ENCODE results near the gene LRRN3. TPM values are rescaled to one million over a fixed set of nuclear protein-coding genes. Genes with fewer than 3 reads are reported as not detected.

LRRN3 gene
- total and polyA plus RNA-seq, 2 of the 8 experiments (the other 6 are each of a cell fraction or from before 2014, with no cell fraction given) = 0.20 to 0.32 TPM

- H4K8ac ChIP-seq (ENCODE audit: extremely low read depth, insufficient read depth, low read length) = no peak overlapping the region
- no peak overlapping the region for H2BK5ac ChIP-seq (ENCODE audit: low read depth, low read length)
- no peak overlapping the region for H4K91ac ChIP-seq (replicated peaks; ENCODE audit: insufficient read length, low read length)
- H3K14ac ChIP-seq (ENCODE audit: insufficient read length) = no peak overlapping the region
- H3K36me3 ChIP-seq (ENCODE audit: control insufficient read depth in 2 of 4, insufficient read depth in 4 of 4, low read length in 3 of 4) = no peaks in the 10 kb centered on the region
- no peak overlapping the region for H3K27ac ChIP-seq (ENCODE audit: low read depth, low read length)
- H2BK120ac ChIP-seq (replicated peaks; ENCODE audit: low read depth, low read length) = no peak overlapping the region
- no peak overlapping the region for H3K4ac ChIP-seq (replicated peaks; ENCODE audit: insufficient read length, low read depth, low read length)
- H2BK20ac ChIP-seq (ENCODE audit: low read length) = no peak overlapping the region
- no peaks in the 10 kb centered on the region; the same call in 1 of the 2 replicates for H3K23me2 ChIP-seq (ENCODE audit: low read depth, low read length)
- no peak overlapping the region for H2BK15ac ChIP-seq (ENCODE audit: low read length)
- H3K79me2 ChIP-seq (ENCODE audit: control insufficient read depth in 1 of 2, insufficient read depth in 2 of 2, low read length in 2 of 2) = no peaks in the 10 kb centered on the region
- CTCF ChIA-PET (ENCODE audit: partially characterized antibody) = interaction anchor here (0.6 to 1.1 kb wide), 2 partner anchors 14 to 16 kb away, joined by 3 read pairs; no protein-coding TSS in a partner anchor
- no peak overlapping the region for H2AFZ ChIP-seq (ENCODE audit: low read length)
- no peak overlapping the region for H3K4me3 ChIP-seq (ENCODE audit: extremely low read depth in 1 of 4, insufficient read depth in 2 of 4, low read depth in 3 of 4, low read length in 4 of 4)
- H3K18ac ChIP-seq (ENCODE audit: extremely low read depth, low read length) = no peak overlapping the region
- WGBS, 2 experiments (ENCODE audit: extremely low coverage in 1 of 2, insufficient coverage in 1 of 2, insufficient read length in 1 of 2, insufficient replicate concordance in 2 of 2, low coverage in 1 of 2, low lambda C conversion rate in 2 of 2, missing lambda C conversion rate in 1 of 2) = 93% methylated on average over 1 of the region's 1 CpG; no CpG with 5 or more reads in 1 of the 2 experiments
- H3K4me2 ChIP-seq (ENCODE audit: insufficient read depth in 1 of 2, low read depth in 2 of 2, low read length in 2 of 2) = no peak overlapping the region
- H3K79me1 ChIP-seq (ENCODE audit: low read depth, low read length) = no peaks in the 10 kb centered on the region
- TF ChIP-seq SRF (IDR thresholded peaks at IDR 0.05; ENCODE audit: low read depth, low read length) = no peak
- no peak for TF ChIP-seq BACH1 (IDR thresholded peaks at IDR 0.05; ENCODE audit: low read length)
- no peak for TF ChIP-seq POLR2A (IDR thresholded peaks at IDR 0.05; ENCODE audit: control extremely low read depth in 1 of 2, low read depth in 2 of 2, low read length in 2 of 2)
- TF ChIP-seq CBX5 (IDR thresholded peaks at IDR 0.05; ENCODE audit: low read depth, low read length) = no peak
- TF ChIP-seq RXRA (IDR thresholded peaks at IDR 0.05; ENCODE audit: insufficient read depth, low read depth, low read length) = no peak
- no peak for TF ChIP-seq HDAC2 (IDR thresholded peaks at IDR 0.05; ENCODE audit: borderline replicate concordance in 1 of 2, low read depth in 2 of 2, low read length in 2 of 2)
- no peak for TF ChIP-seq PHF8 (conservative IDR thresholded peaks at IDR 0.05; ENCODE audit: low read depth, low read length)
- TF ChIP-seq JUN (IDR thresholded peaks at IDR 0.05; ENCODE audit: low read depth, low read length) = no peak
- no peak for TF ChIP-seq RAD21 (IDR thresholded peaks at IDR 0.05 in 1 of 2, conservative IDR thresholded peaks at IDR 0.05 in 1 of 2; ENCODE audit: low read depth in 2 of 2, low read length in 2 of 2)
- TF ChIP-seq JUND (IDR thresholded peaks at IDR 0.05; ENCODE audit: low read length) = no peak
- DNase-seq (ENCODE audit: low read depth in 1 of 2, low spot score in 2 of 2) (no peak), FAIRE-seq (no peak)
- no peak overlapping the region for H3K9ac ChIP-seq (replicated peaks in 1 of 4; ENCODE audit: extremely low read depth in 1 of 4, low read depth in 3 of 4, low read length in 3 of 4)
- no peak overlapping the region for H3K56ac ChIP-seq (replicated peaks; ENCODE audit: insufficient read length, low read depth, low read length)
- H3K23ac ChIP-seq (ENCODE audit: insufficient read length) = no peak overlapping the region
- POLR2A ChIA-PET (ENCODE audit: partially characterized antibody) = interaction anchor here (0.6 kb wide), 1 partner anchor 104 kb away, joined by 3 read pairs; no protein-coding TSS in a partner anchor
- H4K20me1 ChIP-seq (replicated peaks in 1 of 2; ENCODE audit: control insufficient read depth in 1 of 2, insufficient read depth in 2 of 2, low read length in 2 of 2) = no peaks in the 10 kb centered on the region
- H3K27me3 ChIP-seq (replicated peaks in 1 of 4; ENCODE audit: control insufficient read depth in 3 of 4, extremely low read depth in 1 of 4, insufficient read depth in 3 of 4, low read length in 3 of 4) = no peaks in the 10 kb centered on the region
- no peak overlapping the region for H4K5ac ChIP-seq (ENCODE audit: insufficient read length, low read depth, low read length)
- no peaks in the 10 kb centered on the region for H3K9me3 ChIP-seq (ENCODE audit: insufficient read depth in 2 of 2, low read depth in 1 of 2, low read length in 1 of 2)
- H2AK5ac ChIP-seq (ENCODE audit: low read depth, low read length) = no peak overlapping the region
- no peak overlapping the region for H2BK12ac ChIP-seq (ENCODE audit: low read depth, low read length)
- peaks cover 0 to 4% (median 0%) of the 10 kb centered on the region in 4 experiments; a peak in 1 of 7 replicates for H3K4me1 ChIP-seq (replicated peaks in 1 of 4; ENCODE audit: control insufficient read depth in 3 of 4, insufficient read depth in 4 of 4, low read length in 3 of 4)
These were observed 47.4 kb upstream of the LRRN3 start for GRCh38 chr7:111043561-111043960.

All from H1 (cell line).